ENCODE results near the gene IFT52. TPM values are rescaled to one million over a fixed set of nuclear protein-coding genes. Genes with fewer than 3 reads are reported as not detected.

IFT52 gene
- total RNA-seq, 1 experiment from 2014 or later, result 12.9 TPM

GRCh38 chr20:43686820-43687219, 96.1 kb downstream of the IFT52 start:
- DNase-seq (ENCODE audit: low read depth), result no peak

GRCh38 chr20:43689165-43689564, 98.4 kb downstream of the IFT52 start:
- no peak for DNase-seq (ENCODE audit: low read depth)

DNA sequence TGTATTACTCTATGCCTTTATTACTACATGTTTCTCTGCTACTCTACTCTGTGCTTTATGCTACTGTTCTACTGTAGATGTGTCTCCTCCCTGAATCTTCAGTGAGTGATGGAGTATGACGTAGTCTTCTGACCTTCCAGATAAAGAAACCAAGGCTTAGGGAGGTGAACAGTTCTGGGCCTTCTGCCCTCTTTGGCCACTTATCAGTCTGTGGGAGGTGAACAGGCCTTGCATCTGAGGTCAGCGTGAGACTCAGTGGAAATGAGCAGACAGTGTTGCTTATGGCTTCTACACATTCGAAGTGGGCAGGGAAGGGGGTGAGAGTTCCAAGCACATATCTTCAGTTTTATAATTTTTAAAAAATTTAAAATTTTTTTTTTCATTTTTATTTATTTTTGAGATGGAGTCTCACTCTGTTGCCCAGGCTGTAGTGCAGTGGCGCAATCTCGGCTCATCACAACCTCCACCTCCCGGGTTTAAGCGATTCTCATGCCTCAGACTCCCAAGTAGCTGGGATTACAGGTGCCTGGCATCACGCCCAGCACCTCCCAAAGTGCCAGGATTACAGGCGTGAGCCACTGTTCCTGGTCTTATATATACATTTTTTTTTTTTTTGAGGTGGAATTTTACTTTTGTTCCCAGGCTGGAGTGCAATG, 100.3 kb downstream of the IFT52 start:
- DNase-seq (ENCODE audit: low read depth), result no peak

DNA sequence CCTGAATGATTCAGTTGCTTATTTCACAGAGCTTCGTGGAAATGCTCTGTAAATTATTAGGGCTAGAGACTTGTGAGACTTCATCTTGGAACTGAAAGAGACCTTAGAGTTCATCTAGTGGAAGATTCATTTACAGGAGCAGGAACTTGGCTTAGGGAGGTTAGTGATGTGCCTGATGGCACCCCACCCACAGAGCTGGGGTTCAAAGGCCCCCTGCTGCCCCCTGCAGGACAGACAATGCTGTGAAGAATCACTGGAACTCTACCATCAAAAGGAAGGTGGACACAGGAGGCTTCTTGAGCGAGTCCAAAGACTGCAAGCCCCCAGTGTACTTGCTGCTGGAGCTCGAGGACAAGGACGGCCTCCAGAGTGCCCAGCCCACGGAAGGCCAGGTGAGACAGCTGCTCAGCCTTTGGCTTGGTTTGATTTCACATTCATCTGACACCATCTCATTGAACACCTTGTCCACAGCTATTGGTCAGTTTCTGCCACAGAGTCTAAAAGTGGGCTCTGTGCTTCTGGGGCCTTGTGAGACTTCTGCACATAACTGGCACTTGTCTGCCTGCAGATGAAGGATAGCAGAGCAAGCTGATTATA, 101.3 kb downstream of the IFT52 start:
- DNase-seq (ENCODE audit: low read depth), result peak; percentile 52

- no peak for DNase-seq (ENCODE audit: low read depth)
Observed at GRCh38 chr20:43694763-43695162, 104.0 kb downstream of the IFT52 start.

DNA sequence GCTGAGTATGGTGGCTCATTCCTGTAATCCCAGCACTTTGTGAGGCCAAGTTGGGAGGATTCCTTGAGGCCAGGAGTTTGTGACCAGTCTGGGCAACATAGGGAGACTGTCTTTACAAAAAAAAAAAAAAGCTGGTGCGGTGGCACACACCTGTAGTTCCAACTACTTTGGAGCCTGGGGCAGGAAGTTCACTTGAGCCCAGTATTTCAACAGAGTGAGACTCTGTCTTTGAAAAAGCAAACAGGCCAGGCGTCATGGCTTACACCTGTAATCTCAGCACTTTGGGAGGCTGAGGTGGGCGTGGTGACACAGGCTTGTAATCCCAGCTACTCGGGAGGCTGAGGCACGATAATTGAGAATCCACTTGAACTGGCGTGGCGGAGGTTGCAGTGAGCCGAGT, 104.8 kb downstream of the IFT52 start:
- no peak for DNase-seq (ENCODE audit: low read depth)

Other genes with a start within 250 kb of the IFT52 start
- 50.0 and 63.7 TPM in 2 replicates for gene SRSF6, start 133.0 kb upstream of the IFT52 start, total RNA-seq (2014; rRNA removed; shearing (Covaris generic))
- 0.07 TPM in 1 of 2 replicates, not detected in the other for gene L3MBTL1, start 83.2 kb upstream of the IFT52 start, total RNA-seq (2014; rRNA removed; shearing (Covaris generic))
- gene SGK2, start 31.9 kb upstream of the IFT52 start, total RNA-seq (2014; rRNA removed; shearing (Covaris generic)), result not detected in 2 replicates
- gene MYBL2, start 76.2 kb downstream of the IFT52 start, total RNA-seq (2014; rRNA removed; shearing (Covaris generic)), result 29.7 and 40.4 TPM in 2 replicates
- gene GTSF1L, start 136.1 kb downstream of the IFT52 start, total RNA-seq (2014; rRNA removed; shearing (Covaris generic)), result not detected in 2 replicates

All from HT1080 (cell line).